ENCODE measurements around the gene IER3.

- TF ChIP-seq CTCF (IDR thresholded peaks at IDR 0.05; ENCODE audit: low read length) (no peak), EZH2 (optimal IDR thresholded peaks at IDR 0.05; ENCODE audit: low read depth, low read length) (no peak), EZH2phosphoT487 (IDR thresholded peaks at IDR 0.05; ENCODE audit: low read length) (no peak)
Observed at GRCh38 chr6:30714263-30714662, 30.1 kb downstream of the IER3 start.
